AG20443 (cell line): ENCODE results near the gene MYO16.
"Not testable (repeated sequence)": the region's sequence is repeated elsewhere in the genome, so short reads cannot be mapped to it uniquely, and the experiment has no call there.

Experiments used
- DNase-seq: peaks from one replicate; pipeline ENCODE4 v3.0.0; 2012; ENCODE audit warnings: low spot score, mixed read lengths

The MYO16 gene

DNA sequence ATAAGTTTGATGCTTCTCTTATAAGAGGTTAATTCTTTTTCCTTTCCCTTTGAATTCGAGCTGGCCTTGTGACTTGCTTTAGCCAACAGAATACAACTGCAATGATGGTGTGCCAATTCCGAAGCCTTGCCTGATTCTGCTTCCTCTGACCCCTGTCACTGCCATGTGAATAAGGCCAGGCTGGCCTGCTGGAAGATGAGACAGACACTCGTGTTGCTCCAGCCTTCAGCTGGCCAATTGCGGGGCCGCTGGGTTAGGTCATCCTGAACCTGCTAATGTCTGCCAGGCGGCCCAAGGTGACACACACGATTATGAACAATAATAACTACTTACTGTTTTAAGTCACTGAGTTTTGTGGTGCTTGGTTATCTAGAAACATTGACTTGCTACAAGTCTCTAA is 352.0 kb downstream of the MYO16 start:
- DNase-seq, result no peak

- DNase-seq, result no peak
Measured at GRCh38 chr13:108983273-108983672, 353.9 kb downstream of the MYO16 start.

GRCh38 chr13:108984251-108984920 is 355.0 kb downstream of the MYO16 start:
- DNase-seq, result no peak

GRCh38 chr13:108985166-108985565 is 355.8 kb downstream of the MYO16 start:
- no peak for DNase-seq

- no peak for DNase-seq
Measured at GRCh38 chr13:108987517-108987916, 358.1 kb downstream of the MYO16 start.

DNA sequence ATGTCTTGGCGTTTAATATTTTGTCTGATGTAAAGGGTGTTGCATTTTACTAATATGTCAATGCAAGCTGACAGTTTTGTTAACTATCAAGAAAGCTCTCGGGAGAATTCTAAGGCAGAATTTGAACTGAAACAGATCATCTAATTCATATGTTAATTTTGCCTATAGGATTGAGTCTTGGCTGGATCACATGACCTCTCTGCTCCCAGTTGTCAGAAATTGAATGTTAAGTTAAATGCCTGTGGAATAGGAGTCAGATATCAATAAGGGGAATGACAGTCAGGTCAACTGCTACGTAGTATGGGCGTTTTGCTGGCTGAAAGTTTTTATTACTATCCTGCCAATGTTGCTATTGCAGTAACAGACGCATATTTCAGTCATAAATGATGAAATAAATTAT is 358.5 kb downstream of the MYO16 start:
- no peak for DNase-seq

- DNase-seq, result not testable (repeated sequence)
Measured at GRCh38 chr13:108991416-108991815, 362.0 kb downstream of the MYO16 start.

GRCh38 chr13:108993346-108993745 is 363.9 kb downstream of the MYO16 start:
- peak; percentile 38 for DNase-seq

DNA sequence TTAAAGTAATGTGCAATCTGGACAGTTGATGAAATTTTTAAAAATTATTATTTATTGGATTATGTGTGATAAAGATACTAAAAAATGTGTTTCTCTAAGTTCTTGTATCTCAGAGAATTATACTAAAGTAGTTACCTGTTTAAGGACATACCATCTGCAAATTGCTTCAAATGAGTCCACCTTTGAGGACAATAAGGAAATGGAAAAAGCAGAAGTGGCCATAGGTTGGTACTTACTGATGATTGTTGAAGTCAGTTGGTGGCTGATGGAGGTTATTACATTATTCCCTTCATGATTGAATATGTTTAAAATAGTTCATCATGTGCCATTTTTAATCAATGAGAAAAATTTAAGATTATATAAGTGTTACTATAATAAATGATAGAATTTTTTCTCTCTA is 367.0 kb downstream of the MYO16 start:
- DNase-seq, result no peak

DNA sequence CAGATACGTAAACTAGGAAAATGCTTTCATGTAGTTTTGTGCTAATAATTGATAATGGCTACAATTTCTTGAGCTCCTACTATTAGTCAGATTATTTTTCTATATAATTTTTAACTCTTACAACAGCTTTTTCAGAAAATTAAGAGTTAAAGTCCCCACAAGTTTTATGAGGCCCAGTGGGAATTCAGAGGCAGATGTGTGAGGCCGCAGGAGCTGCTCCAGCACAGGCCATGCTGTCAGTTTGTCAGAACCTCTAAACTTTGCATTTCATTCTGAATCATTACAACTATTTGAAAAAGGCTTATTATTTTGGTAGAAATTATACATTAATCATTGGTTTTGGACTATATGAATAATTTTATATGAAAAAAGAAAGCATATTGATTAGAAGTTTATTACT is 370.8 kb downstream of the MYO16 start:
- DNase-seq, result no peak

DNA sequence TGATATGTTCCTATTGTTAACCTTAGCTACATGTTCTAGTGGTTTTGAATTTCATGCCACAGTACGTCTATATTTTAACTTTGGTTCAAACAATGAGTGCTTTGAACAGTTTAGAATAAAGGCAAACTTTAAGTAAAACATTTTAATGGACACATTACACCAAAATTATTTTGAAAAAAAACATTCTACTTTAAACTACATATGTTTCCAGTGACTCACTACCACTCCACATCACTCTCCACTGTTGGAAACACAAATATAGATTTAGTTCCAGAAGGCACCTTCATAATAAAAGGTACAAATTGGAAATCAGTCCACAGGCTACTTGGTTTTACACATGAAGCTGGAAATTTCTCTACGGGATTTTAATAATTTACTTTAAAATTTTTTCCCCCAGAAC is 373.5 kb downstream of the MYO16 start:
- no peak for DNase-seq

GRCh38 chr13:109007946-109008345 is 378.5 kb downstream of the MYO16 start:
- DNase-seq, result no peak

DNA sequence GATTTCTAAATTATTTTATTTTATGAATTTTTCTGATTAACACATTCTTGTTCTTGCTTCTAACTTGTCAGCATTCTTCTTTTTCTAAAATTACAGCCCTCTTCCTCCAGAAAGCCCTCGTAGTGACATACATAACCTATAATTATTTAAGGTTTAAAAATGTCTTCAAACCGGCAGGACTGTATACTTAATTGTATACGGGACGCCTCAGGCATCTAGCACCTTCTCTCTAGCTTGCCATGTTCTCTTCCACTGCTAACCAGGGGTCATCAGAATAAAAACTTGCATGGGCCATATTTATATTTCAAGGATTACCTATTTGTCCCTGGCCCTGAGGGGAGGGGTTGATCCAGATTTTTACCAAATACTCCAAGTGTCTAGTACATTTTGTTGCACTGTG is 380.3 kb downstream of the MYO16 start:
- DNase-seq, result no peak

- DNase-seq, result no peak
Measured at GRCh38 chr13:109010912-109011311, 381.5 kb downstream of the MYO16 start.

GRCh38 chr13:109012115-109012514 is 382.7 kb downstream of the MYO16 start:
- DNase-seq, result no peak

DNA sequence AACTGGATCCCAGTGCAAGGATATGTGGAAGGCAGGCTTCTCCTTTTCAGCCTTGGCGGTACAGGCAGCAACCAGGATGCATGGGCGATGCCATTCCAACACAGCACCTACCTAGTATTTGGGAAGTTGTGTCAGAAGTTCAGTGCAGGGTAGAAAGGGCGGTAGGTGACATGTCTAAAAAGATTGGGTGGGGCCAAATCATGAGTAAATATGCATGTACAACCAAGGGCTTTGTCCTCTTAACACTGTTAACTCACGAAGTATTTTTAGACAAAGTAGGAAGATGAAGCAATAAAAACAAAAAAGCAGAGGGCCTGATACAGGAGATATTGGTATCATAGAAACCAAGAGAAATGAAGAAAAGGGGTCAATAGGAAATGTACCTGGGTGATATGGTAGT is 392.1 kb downstream of the MYO16 start:
- no peak for DNase-seq

GRCh38 chr13:109024611-109025010 is 395.2 kb downstream of the MYO16 start:
- no peak for DNase-seq

DNA sequence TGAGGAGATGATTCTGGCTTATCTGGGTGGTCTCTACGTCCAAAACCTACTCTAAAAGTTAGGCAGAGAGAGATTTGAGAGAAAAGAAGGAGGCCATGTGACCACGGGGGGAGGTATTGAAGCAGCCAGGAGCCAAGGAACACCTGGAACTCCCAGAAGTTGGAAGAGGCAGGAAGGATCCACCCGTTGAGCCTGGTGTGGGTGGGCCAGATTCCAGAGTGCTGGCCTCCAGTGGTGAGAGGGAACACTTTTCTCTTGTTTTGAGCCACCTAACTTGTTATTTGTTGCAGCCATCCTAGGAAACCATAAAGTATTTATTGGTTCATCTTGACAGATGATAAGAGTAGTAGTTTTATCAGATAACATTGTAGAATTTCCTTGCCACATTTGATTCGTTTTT is 396.9 kb downstream of the MYO16 start:
- DNase-seq, result no peak

DNA sequence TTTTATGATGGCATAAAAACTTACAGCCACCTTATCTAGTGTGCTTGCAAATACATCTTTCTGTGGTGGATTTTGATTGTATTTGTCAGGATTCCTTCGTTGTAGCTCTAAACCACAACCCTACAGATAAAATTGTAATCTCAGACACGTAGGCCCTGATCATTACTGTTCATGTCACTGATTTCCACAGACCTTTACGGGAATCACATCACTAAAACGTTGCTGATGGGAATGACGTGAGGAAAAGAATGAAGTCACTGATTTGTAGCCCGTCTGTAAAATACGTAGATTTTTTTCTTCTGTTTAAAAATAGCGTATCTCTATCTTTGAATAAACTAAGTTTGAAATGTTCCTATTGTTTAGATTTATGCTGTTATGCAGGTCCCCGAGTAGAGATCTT is 399.2 kb downstream of the MYO16 start:
- DNase-seq, result no peak

DNA sequence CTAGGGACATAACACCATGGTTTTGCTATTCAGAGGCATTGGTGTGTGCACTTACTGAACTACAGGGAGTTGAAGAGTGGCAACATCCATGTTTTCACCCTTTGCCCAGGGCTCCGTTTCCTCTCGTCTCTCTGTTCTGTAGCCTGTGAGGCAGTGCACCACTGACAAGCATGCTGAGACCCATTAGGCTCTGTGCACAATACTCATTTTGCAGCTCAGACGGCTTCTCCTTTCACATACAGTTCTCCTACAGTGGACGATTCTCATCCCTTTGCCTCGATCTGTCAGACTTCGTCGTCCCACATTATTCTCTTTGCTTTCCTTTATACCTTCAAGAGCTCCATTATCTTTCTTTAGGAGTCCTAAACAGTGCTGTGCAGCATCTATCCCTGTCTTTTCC is 403.7 kb downstream of the MYO16 start:
- DNase-seq, result no peak

DNA sequence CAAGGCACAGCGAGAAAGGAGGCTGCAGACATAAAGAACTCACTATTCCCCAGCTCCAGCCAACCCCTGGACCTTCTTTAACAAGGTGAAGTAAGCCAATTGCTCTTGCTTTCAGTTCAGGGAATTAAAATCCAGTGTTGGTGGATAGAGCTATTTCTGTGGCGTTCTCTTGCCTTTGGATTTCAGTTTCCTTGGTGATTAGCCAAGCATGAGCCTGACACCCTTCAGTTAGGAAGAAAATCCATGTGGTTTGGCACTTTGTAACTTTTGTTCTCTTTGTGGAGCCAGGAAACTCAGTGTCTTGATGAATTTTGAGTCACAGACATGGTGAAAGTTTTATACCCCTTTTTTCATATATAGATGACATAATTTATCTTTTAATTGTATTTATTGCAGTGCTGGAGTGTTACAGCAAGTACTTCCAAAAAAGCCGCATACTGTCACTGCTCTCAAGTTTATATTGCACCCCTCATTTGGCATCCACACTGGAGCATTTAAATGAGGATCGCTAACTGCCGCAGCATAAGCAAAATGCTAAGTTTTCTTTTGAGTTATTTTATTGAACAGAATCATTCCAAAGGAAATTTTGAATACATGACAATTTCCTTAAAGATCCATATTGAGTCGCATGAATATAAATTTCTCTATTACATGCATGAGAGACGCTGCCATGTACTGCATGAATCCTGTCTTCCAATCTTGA is 406.8 kb downstream of the MYO16 start:
- DNase-seq, result no peak

GRCh38 chr13:109043636-109044035 is 414.2 kb downstream of the MYO16 start:
- no peak for DNase-seq

GRCh38 chr13:109055850-109056249 is 426.4 kb downstream of the MYO16 start:
- no peak for DNase-seq

GRCh38 chr13:109058087-109058486 is 428.7 kb downstream of the MYO16 start:
- DNase-seq, result no peak
